Astrocyte of the spinal cord (primary cell): ENCODE results near the gene PACSIN1.

ENCODE experiments used
- DNase-seq: peaks from one replicate; pipeline ENCODE4 v3.0.0; 2011; ENCODE audit warnings: low read depth, low spot score
- H3K4me3 ChIP-seq: 2 replicates; pipeline ENCODE4 v1.5.1; 2011; ENCODE audit warnings: low read depth, mild to moderate bottlenecking, low read length, moderate library complexity
- CTCF ChIP-seq: IDR thresholded peaks from 2 replicates; pipeline ENCODE4 v1.5.1; 2012; ENCODE audit warnings: low read depth, mild to moderate bottlenecking, low read length, inconsistent platforms
- in situ Hi-C: cut with HindIII; loops from 2 replicates; pipeline ENCODE4 v1.10.0; 2017; ENCODE audit warnings: low sequenced_read_pairs

The PACSIN1 gene

DNA sequence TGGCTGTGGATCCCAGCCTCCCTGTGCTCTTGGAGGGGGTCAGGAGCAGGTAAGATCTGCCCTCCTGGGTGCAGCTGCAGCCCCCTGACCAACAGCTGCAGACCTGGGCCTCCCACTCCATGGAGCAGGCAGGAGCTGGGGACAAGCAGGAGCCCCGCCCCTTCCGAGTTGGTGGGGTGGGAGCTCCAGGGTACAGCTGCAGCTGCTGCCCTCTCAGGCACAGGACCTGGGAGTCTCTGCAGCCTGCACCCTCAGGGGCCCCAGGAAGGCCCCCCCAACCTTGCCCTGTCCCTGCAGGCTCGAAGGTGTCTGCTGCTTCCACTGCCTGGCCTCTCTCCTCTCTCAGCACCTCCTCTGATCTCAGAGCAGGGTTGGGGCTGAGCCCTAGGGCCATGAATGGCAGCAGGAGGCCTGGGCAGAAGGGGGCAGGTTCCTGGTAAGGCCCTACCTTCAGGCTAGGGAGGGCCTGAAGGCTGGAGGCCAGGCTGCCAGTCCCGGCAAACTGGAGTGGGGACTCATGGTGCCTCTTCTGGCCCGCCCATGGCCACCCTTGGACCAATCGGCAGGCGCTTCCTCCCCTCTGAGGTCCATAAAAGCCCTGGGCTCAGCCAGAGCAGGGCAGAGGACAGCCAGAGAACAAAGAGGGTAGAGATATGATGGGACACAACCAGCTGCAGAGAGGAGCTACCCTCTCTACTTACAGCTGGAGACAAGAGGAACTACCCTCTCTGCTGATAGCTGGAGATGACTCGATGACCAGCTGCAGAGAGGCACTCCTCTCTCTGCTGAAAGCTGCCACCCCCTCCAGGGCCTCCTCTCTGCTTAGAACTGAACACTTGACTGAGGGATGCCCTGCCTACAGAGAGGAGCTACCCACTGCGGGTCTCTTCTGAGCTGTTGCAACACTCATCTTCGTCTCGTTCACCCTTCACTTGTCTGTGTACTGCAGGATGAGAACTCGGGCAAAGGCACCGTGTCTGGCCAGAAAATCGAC is 7.8 kb upstream of the PACSIN1 start:
- no peak for DNase-seq
- in situ Hi-C loops, result no loop called here
- no peak overlapping the region for H3K4me3 ChIP-seq
- TF ChIP-seq CTCF, result no peak

GRCh38 chr6:34459899-34460593 is 5.8 kb upstream of the PACSIN1 start:
- peak; percentile 76 for TF ChIP-seq CTCF
- DNase-seq, result peak; percentile 48
- in situ Hi-C loops, result no loop called here

GRCh38 chr6:34460796-34461507 is 4.9 kb upstream of the PACSIN1 start:
- no peak for TF ChIP-seq CTCF
- H3K4me3 ChIP-seq, result no peak overlapping the region
- in situ Hi-C loops, result no loop called here
- no peak for DNase-seq

More at GRCh38 chr6:34459899-34460593, 5.8 kb upstream of the PACSIN1 start:
- H3K4me3 ChIP-seq, result no peak overlapping the region

DNA sequence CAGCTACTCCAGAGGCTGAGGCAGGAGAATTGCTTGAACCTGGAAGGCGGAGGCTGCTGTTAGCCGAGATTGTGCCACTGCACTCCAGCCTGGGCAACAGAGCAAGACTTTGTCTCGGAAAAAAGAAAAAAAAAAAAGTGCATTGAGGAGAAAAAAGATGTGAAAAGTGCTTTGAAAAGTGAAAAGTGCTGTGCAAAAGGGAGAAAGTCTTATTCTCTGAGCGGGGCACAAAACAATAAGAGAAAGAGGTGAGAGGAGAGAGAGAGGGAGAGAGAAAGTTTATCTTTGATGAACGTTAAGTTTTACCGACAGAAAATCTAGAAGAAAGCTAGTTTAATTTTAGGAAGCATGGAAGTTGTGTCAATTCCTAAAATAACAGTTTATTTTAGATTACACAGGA is 3.9 kb upstream of the PACSIN1 start:
- no peak for DNase-seq
- TF ChIP-seq CTCF, result no peak
- in situ Hi-C loops, result no loop called here
- no peak overlapping the region for H3K4me3 ChIP-seq

DNA sequence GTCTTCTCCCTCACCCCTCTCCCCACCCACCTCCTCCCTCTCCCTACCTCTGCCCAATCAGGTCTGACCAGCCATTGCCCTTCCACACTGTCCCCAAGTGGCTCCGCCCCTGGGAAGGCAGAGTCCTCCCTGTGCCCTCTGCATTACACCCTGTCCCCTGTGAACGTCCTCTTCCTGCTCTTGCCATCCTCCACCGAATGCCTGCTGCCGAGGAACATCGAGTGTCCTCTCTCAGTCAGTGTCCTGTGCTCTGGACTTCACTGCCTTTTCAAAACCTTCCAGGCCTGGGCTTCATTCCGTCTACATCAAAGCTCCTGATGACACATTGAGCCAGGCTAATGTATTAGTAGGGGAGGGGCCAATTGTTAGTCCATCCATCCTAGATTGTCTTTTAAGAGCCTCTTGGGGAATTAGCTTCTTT is 3.3 kb upstream of the PACSIN1 start:
- no peak for TF ChIP-seq CTCF
- in situ Hi-C loops, result no loop called here
- no peak for DNase-seq

GRCh38 chr6:34463299-34463698 is 2.6 kb upstream of the PACSIN1 start:
- DNase-seq, result no peak
- TF ChIP-seq CTCF, result no peak
- in situ Hi-C loops, result no loop called here
- H3K4me3 ChIP-seq, result no peak overlapping the region

More for the DNA sequence above, 3.3 kb upstream of the PACSIN1 start:
- no peak overlapping the region for H3K4me3 ChIP-seq
